SK-N-SH (cell line): Measurements from ENCODE around the gene RAP2A. TPM values are rescaled to one million over a fixed set of nuclear protein-coding genes. Genes with fewer than 3 reads are reported as not detected.

Experiments
- CTCF ChIA-PET: fragments of 300-600, 350-600 bp; formaldehyde crosslinking; extraction: SDS; loops from one replicate; lab custom pipeline; 2021; lab: Yijun Ruan, JAX
- POLR2A ChIA-PET: fragments of 350-600 bp; sonication (Branson Sonifier 250); formaldehyde crosslinking; extraction: SDS; loops from one replicate; lab custom pipeline; 2020; ENCODE audit warnings: antibody characterized with exemption, inconsistent platforms; lab: Yijun Ruan, JAX
- DNase-seq: peaks from one replicate; pipeline ENCODE4 v3.0.0; 2012
- H2AFZ ChIP-seq: fragments of 200-600 bp; sonication (generic); 2 replicates; pipeline ENCODE4 v1.8.1; 2016; ENCODE audit warnings: antibody characterized with exemption, mild to moderate bottlenecking, low read depth
- H3F3A ChIP-seq: fragments of 200-600 bp; sonication (generic); replicated peaks from 2 replicates; pipeline ENCODE3; 2016; ENCODE audit warnings: antibody characterized with exemption, mild to moderate bottlenecking; ENCODE audit not compliant: insufficient read depth
- H3K27ac ChIP-seq, 2 experiments: fragments of 200-500 bp in 1 of 2; fragments of 200-600 bp in 1 of 2; sonication (Bioruptor generic) in 1 of 2; sonication (generic), shearing (Covaris generic) in 1 of 2; 2 replicates each; pipeline versions ENCODE4 v1.5.1 to v1.6.1; 2014 to 2016; ENCODE audit warnings: low read depth in 2 of 2, inconsistent platforms in 1 of 2, low read length in 1 of 2, mild to moderate bottlenecking in 1 of 2, mixed read lengths in 1 of 2
- H3K27me3 ChIP-seq: fragments of 200-600 bp; sonication (generic), shearing (Covaris generic); 2 replicates; pipeline ENCODE4 v1.6.1; 2016; ENCODE audit warnings: mixed run types; ENCODE audit not compliant: insufficient read depth
- H3K36me3 ChIP-seq, 2 experiments: fragments of 200-500 bp in 1 of 2; fragments of 200-600 bp in 1 of 2; sonication (Bioruptor generic) in 1 of 2; sonication (generic) in 1 of 2; replicated peaks in 1 of 2; 2 replicates each; pipeline versions ENCODE3 to v1.5.1; 2014 to 2016; ENCODE audit warnings: low read length in 1 of 2, mild to moderate bottlenecking in 1 of 2; ENCODE audit not compliant: insufficient read depth in 2 of 2, control insufficient read depth in 1 of 2
- H3K4me1 ChIP-seq, 2 experiments: fragments of 200-500 bp in 1 of 2; fragments of 200-600 bp in 1 of 2; sonication (Bioruptor generic) in 1 of 2; sonication (generic), shearing (Covaris generic) in 1 of 2; 2 replicates each; pipeline versions ENCODE4 v1.5.1 to v1.6.1; 2014 to 2016; ENCODE audit warnings: low read depth in 1 of 2, low read length in 1 of 2, mixed run types in 1 of 2; ENCODE audit not compliant: insufficient read depth in 2 of 2, control insufficient read depth in 1 of 2
- H3K4me2 ChIP-seq: fragments of 200-600 bp; sonication (generic), shearing (Covaris generic); 2 replicates; pipeline ENCODE4 v1.6.1; 2017; ENCODE audit warnings: mixed run types
- H3K4me3 ChIP-seq, 2 experiments: fragments of 200-500 bp in 1 of 2; fragments of 200-600 bp in 1 of 2; sonication (Bioruptor generic) in 1 of 2; sonication (generic), shearing (Covaris generic) in 1 of 2; 2 replicates each; pipeline versions ENCODE4 v1.5.1 to v1.8.1; 2014 to 2016; ENCODE audit warnings: low read depth in 2 of 2, inconsistent platforms in 1 of 2, low read length in 1 of 2, mild to moderate bottlenecking in 1 of 2, mixed read lengths in 1 of 2, moderate library complexity in 1 of 2
- H3K79me2 ChIP-seq: fragments of 200-600 bp; sonication (generic); 2 replicates; pipeline ENCODE4 v1.8.1; 2017; ENCODE audit warnings: mild to moderate bottlenecking; ENCODE audit not compliant: insufficient read depth
- H3K9ac ChIP-seq: fragments of 200-600 bp; sonication (generic); 2 replicates; pipeline ENCODE4 v1.6.1; 2017; ENCODE audit warnings: mixed run types
- H3K9me2 ChIP-seq: fragments of 200-600 bp; sonication (generic); 2 replicates; pipeline ENCODE4 v1.6.1; 2017; ENCODE audit warnings: mixed run types
- H3K9me3 ChIP-seq: fragments of 200-600 bp; sonication (generic); 2 replicates; pipeline ENCODE4 v1.6.1; 2017; ENCODE audit warnings: mixed run types, mild to moderate bottlenecking, moderate library complexity
- H4K20me1 ChIP-seq: fragments of 200-600 bp; sonication (generic); 2 replicates; pipeline ENCODE4 v1.6.1; 2017; ENCODE audit warnings: mild to moderate bottlenecking, mixed run types; ENCODE audit not compliant: insufficient read depth
- CHD2 ChIP-seq: fragments of 150-350 bp; IDR thresholded peaks from 2 replicates; pipeline ENCODE4 v1.6.1; 2018; ENCODE audit warnings: low read length; ENCODE audit not compliant: partially characterized antibody
- FOSL2 ChIP-seq: IDR thresholded peaks from 2 replicates; pipeline ENCODE4 v1.4.0; 2012; ENCODE audit warnings: low read depth, mild to moderate bottlenecking, moderate library complexity, borderline replicate concordance
- GABPA ChIP-seq: IDR thresholded peaks from 2 replicates; pipeline ENCODE4 v1.4.0; 2012; ENCODE audit warnings: low read depth, mild to moderate bottlenecking
- GATA2 ChIP-seq: sonication (generic); formaldehyde crosslinking; IDR thresholded peaks from 2 replicates; pipeline ENCODE4 v1.5.0; 2020; ENCODE audit warnings: mild to moderate bottlenecking, missing genetic modification reagents
- JUND ChIP-seq: IDR thresholded peaks from 2 replicates; pipeline ENCODE4 v1.4.0; 2012
- MEF2A ChIP-seq: IDR thresholded peaks from 2 replicates; pipeline ENCODE4 v1.4.0; 2012; ENCODE audit warnings: low read depth, borderline replicate concordance
- MXI1 ChIP-seq: IDR thresholded peaks from 2 replicates; pipeline ENCODE4 v1.6.1; 2012; ENCODE audit warnings: mild to moderate bottlenecking, low read depth, low read length, improper control_type of control experiment
- NRF1 ChIP-seq: IDR thresholded peaks from 2 replicates; pipeline ENCODE4 v1.6.1; 2012; ENCODE audit warnings: low read depth, mild to moderate bottlenecking, low read length
- RAD21 ChIP-seq: IDR thresholded peaks from 2 replicates; pipeline ENCODE4 v1.6.1; 2012; ENCODE audit warnings: mild to moderate bottlenecking, low read length
- RCOR1 ChIP-seq: fragments of 150-350 bp; IDR thresholded peaks from 2 replicates; pipeline ENCODE4 v1.6.1; 2017; ENCODE audit warnings: antibody characterized with exemption, low read length
- RXRA ChIP-seq: IDR thresholded peaks from 2 replicates; pipeline ENCODE4 v1.4.0; 2012; ENCODE audit warnings: low read depth, mild to moderate bottlenecking, borderline replicate concordance
- SMC3 ChIP-seq: IDR thresholded peaks from 2 replicates; pipeline ENCODE4 v1.6.1; 2012; ENCODE audit warnings: low read depth, low read length, improper control_type of control experiment
- TAF1 ChIP-seq: IDR thresholded peaks from 2 replicates; pipeline ENCODE4 v1.6.1; 2012; ENCODE audit warnings: low read depth, mild to moderate bottlenecking, low read length, moderate library complexity, borderline replicate concordance
- TCF12 ChIP-seq: IDR thresholded peaks from 2 replicates; pipeline ENCODE4 v1.4.0; 2012
- TEAD4 ChIP-seq: IDR thresholded peaks from 2 replicates; pipeline ENCODE4 v1.4.0; 2012; ENCODE audit warnings: mild to moderate bottlenecking, borderline replicate concordance; ENCODE audit not compliant: insufficient read depth
- WGBS: methylation state at CpG from one replicate; pipeline ENCODE4 v1.1.6; 2017; ENCODE audit warnings: low lambda C conversion rate; 5-methylcytosine and 5-hydroxymethylcytosine counted together
- polyA plus RNA-seq, 3 experiments: library from polyadenylated mRNA; depleted of rRNA; stranded (reverse); fragments of >200 nt; gene quantifications; 2 replicates each; pipeline ENCODE4 v1.2.3, GENCODE V29; 2012
- TF ChIP-seq, protein P1 (sequence below): IDR thresholded peaks from 2 replicates; pipeline ENCODE4 v1.4.0; 2012; ENCODE audit warnings: low read depth, borderline replicate concordance
- TF ChIP-seq, protein P2 (sequence below): fragments of 150-350 bp; IDR thresholded peaks from 2 replicates; pipeline ENCODE4 v1.6.1; 2016; ENCODE audit warnings: mild to moderate bottlenecking, low read depth, low read length
- TF ChIP-seq, protein P3 (sequence below): fragments of 150-350 bp; IDR thresholded peaks from 2 replicates; pipeline ENCODE4 v1.6.1; 2017; ENCODE audit warnings: antibody characterized with exemption, low read length, low read depth, borderline replicate concordance

RAP2A gene
- polyA plus RNA-seq, 1 of the 3 experiments (the other 2 are of a cell fraction), result 6.5 TPM

DNA sequence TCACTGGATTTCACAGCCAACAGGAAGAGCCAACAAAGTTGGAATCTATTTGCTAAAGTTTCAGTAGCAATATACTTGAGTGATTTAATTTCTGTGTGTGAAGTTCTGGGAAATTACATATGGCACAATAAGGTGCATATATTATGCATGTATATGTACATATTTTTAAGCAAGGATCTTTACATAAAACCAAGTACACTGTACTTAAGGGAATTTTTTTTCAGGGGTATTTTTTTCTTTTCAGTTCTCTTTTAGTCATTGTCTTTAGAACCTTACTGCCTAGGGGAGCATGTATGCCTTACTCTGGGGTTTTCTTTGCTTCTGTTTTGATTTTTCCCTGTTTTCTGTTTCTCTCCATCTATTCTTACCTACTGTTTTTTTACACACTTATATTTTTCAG lies 7.4 kb downstream of the RAP2A start:
- TF ChIP-seq RAD21 (no peak), TEAD4 (no peak), TCF12 (no peak)
- H3F3A ChIP-seq, result peaks cover 4% of the 10 kb centered on the region
- H3K4me3 ChIP-seq, result no peak overlapping the region
- peaks cover 13 to 23% of the 10 kb centered on the region in 2 experiments; a peak in 3 of 4 replicates for H3K4me1 ChIP-seq
- no peak overlapping the region for H3K9ac ChIP-seq
- no peaks in the 10 kb centered on the region for H3K9me3 ChIP-seq
- H3K27me3 ChIP-seq, result no peaks in the 10 kb centered on the region
- H3K9me2 ChIP-seq, result no peaks in the 10 kb centered on the region
- no peak for DNase-seq
- H2AFZ ChIP-seq, result no peak overlapping the region
- H3K4me2 ChIP-seq, result no peak overlapping the region
- H4K20me1 ChIP-seq, result peaks cover 5% of the 10 kb centered on the region; the same call in 1 of the 2 replicates
- H3K27ac ChIP-seq, result no peak overlapping the region
- peaks cover 46 to 50% of the 10 kb centered on the region in 2 experiments for H3K36me3 ChIP-seq
- ChIA-PET POLR2A (no interaction called here), CTCF (no interaction called here)
- H3K79me2 ChIP-seq, result peaks cover 95% of the 10 kb centered on the region

DNA sequence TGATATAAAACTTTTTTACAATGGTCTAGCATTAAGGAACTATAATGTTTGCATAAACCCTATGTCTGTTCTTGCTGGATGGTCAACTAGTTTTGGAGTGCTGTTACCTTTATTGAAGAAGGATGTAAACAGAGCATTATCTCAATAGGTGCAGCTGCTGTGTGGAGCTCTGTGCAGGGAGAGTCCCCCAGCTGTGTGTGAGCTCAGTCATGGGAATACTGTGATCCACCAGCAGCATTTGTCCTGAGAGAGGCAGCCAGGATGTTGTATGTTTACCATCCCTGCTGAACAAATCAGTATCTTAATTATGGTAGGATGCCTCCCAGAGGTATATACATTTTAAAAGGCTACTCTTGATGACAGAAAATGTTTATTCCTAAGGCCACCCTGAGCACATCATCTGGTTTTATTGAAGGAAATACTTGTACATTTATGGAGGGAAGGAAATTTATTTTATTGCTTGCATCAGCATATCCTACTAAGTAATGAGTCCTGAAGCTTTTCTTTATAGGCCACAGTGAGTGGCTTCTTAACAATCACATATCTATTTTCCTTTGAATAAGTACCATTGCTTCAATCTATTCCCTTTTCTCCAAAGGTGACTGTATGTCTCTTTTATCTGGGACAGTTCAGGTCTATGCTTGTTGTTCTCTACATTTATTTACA lies 11.7 kb downstream of the RAP2A start:
- no peak for DNase-seq
- H3K79me2 ChIP-seq, result peaks cover 87% of the 10 kb centered on the region
- no peak overlapping the region for H3K4me2 ChIP-seq
- no peak overlapping the region for H3K9ac ChIP-seq
- POLR2A ChIA-PET, result no interaction called here
- H2AFZ ChIP-seq, result no peak overlapping the region
- no peak overlapping the region for H3K4me3 ChIP-seq
- H3K36me3 ChIP-seq, result peaks cover 34 to 48% of the 10 kb centered on the region in 2 experiments
- H3K9me3 ChIP-seq, result no peaks in the 10 kb centered on the region
- peaks cover 9% of the 10 kb centered on the region for H3F3A ChIP-seq
- H3K27ac ChIP-seq, result no peak overlapping the region
- H3K9me2 ChIP-seq, result no peaks in the 10 kb centered on the region
- no peaks in the 10 kb centered on the region; the same call in 1 of the 2 replicates for H4K20me1 ChIP-seq
- H3K27me3 ChIP-seq, result no peaks in the 10 kb centered on the region
- peaks cover 0 to 3% of the 10 kb centered on the region in 2 experiments; a peak in 3 of 4 replicates for H3K4me1 ChIP-seq
- TF ChIP-seq SMC3, result no peak
- no peak for TF ChIP-seq GABPA
- no peak for TF ChIP-seq JUND
- TF ChIP-seq RAD21, result no peak
- TF ChIP-seq RCOR1, result no peak
- TF ChIP-seq NRF1, result no peak
- TF ChIP-seq, protein P1, sequence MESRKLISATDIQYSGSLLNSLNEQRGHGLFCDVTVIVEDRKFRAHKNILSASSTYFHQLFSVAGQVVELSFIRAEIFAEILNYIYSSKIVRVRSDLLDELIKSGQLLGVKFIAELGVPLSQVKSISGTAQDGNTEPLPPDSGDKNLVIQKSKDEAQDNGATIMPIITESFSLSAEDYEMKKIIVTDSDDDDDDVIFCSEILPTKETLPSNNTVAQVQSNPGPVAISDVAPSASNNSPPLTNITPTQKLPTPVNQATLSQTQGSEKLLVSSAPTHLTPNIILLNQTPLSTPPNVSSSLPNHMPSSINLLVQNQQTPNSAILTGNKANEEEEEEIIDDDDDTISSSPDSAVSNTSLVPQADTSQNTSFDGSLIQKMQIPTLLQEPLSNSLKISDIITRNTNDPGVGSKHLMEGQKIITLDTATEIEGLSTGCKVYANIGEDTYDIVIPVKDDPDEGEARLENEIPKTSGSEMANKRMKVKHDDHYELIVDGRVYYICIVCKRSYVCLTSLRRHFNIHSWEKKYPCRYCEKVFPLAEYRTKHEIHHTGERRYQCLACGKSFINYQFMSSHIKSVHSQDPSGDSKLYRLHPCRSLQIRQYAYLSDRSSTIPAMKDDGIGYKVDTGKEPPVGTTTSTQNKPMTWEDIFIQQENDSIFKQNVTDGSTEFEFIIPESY, result no peak
- no peak for TF ChIP-seq TCF12
- no peak for TF ChIP-seq TEAD4
- CTCF ChIA-PET, result interaction anchor here (1.3 to 1.7 kb wide), 2 partner anchors 13 to 14 kb away, joined by 3 to 4 read pairs; no protein-coding TSS in a partner anchor

DNA sequence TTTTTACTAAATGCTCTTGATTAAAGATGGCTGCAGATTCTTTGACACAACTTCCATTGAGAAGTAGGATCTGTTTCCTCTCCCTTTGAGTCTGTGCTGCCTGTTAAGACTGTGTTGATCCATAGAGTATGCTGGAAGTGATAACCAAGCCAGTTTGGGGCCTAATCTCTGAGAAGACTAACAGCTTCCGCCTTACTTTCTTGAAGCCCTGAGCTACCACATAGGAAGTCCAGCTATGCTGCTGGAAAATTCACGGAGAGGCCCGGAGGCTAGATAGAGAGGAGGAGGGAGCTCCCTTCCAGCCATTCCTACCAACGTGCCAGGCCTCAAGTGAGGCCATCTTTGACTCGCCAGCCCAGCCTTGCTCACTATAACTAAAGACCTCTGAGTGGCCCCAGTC lies 12.5 kb downstream of the RAP2A start:
- no peak overlapping the region for H3K4me3 ChIP-seq
- no peaks in the 10 kb centered on the region; the same call in 1 of the 2 replicates for H4K20me1 ChIP-seq
- H3K79me2 ChIP-seq, result peaks cover 88% of the 10 kb centered on the region
- POLR2A ChIA-PET, result no interaction called here
- CTCF ChIA-PET, result interaction anchor here (1.3 to 1.7 kb wide), 2 partner anchors 13 to 14 kb away, joined by 3 to 4 read pairs; no protein-coding TSS in a partner anchor
- H3K4me1 ChIP-seq, result no peaks in the 10 kb centered on the region; a peak in 2 of 4 replicates
- H3K27ac ChIP-seq, result no peak overlapping the region
- H3K27me3 ChIP-seq, result no peaks in the 10 kb centered on the region
- H3K9me3 ChIP-seq, result no peaks in the 10 kb centered on the region
- DNase-seq, result no peak
- H3K9me2 ChIP-seq, result no peaks in the 10 kb centered on the region
- no peak overlapping the region for H2AFZ ChIP-seq
- no peak overlapping the region for H3K4me2 ChIP-seq
- peaks cover 31 to 52% of the 10 kb centered on the region in 2 experiments for H3K36me3 ChIP-seq
- peaks cover 7% of the 10 kb centered on the region for H3F3A ChIP-seq
- 98% methylated on average over 5 of the region's 5 CpGs for WGBS
- H3K9ac ChIP-seq, result no peak overlapping the region
- TF ChIP-seq CHD2 (no peak), NRF1 (no peak), MEF2A (no peak), GABPA (no peak), GATA2 (CRISPR knock-in tag) (no peak), FOSL2 (no peak), TEAD4 (no peak), JUND (no peak), RCOR1 (no peak), RXRA (no peak), TAF1 (no peak), MXI1 (no peak)
- TF ChIP-seq, protein P2, sequence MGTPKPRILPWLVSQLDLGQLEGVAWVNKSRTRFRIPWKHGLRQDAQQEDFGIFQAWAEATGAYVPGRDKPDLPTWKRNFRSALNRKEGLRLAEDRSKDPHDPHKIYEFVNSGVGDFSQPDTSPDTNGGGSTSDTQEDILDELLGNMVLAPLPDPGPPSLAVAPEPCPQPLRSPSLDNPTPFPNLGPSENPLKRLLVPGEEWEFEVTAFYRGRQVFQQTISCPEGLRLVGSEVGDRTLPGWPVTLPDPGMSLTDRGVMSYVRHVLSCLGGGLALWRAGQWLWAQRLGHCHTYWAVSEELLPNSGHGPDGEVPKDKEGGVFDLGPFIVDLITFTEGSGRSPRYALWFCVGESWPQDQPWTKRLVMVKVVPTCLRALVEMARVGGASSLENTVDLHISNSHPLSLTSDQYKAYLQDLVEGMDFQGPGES, result no peak
- TF ChIP-seq, protein P3, sequence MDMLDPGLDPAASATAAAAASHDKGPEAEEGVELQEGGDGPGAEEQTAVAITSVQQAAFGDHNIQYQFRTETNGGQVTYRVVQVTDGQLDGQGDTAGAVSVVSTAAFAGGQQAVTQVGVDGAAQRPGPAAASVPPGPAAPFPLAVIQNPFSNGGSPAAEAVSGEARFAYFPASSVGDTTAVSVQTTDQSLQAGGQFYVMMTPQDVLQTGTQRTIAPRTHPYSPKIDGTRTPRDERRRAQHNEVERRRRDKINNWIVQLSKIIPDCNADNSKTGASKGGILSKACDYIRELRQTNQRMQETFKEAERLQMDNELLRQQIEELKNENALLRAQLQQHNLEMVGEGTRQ, result no peak
